Caco-2 (cell line): Measurements from ENCODE around the gene BACH2. TPM values are rescaled to one million over a fixed set of nuclear protein-coding genes. Genes with fewer than 3 reads are reported as not detected.
"Not testable (repeated sequence)": the region's sequence is repeated elsewhere in the genome, so short reads cannot be mapped to it uniquely, and the experiment has no call there.

Source experiments
- BruUV-seq: library from RNA; stranded (reverse); fragments of 400-500 nt; replicated peaks from 2 replicates; lab custom pipeline; 2021; lab: Mats Ljungman, UMichigan
- CTCF ChIA-PET: fragments of 300-600 bp; sonication (Branson Sonifier 250); formaldehyde crosslinking; loops from one replicate; lab custom pipeline; 2022; ENCODE audit warnings: antibody characterized with exemption; lab: Charles Lee
- POLR2A ChIA-PET: fragments of 300-600 bp; sonication (Branson Sonifier 250); formaldehyde crosslinking; loops from one replicate; lab custom pipeline; 2022; ENCODE audit warnings: antibody characterized with exemption; lab: Charles Lee
- DNase-seq, 2 experiments: peaks; one replicate each; pipeline versions ENCODE4 v3.0.0 to v3.0.0-alpha.2; 2020 to 2022
- H3K27me3 ChIP-seq: replicated peaks from 2 replicates; pipeline ENCODE4 v1.6.0; 2011; ENCODE audit warnings: low read length; ENCODE audit not compliant: control insufficient read depth, insufficient read depth
- H3K36me3 ChIP-seq: 2 replicates; pipeline ENCODE4 v1.5.1; 2011; ENCODE audit warnings: low read length; ENCODE audit not compliant: control insufficient read depth, insufficient read depth
- H3K4me1 ChIP-seq: fragments of 250-450 bp; sonication (Bioruptor Pico); 2 replicates; pipeline ENCODE4 v1.5.1; 2020; ENCODE audit warnings: mild to moderate bottlenecking
- H3K4me3 ChIP-seq: 2 replicates; pipeline ENCODE4 v1.5.1; 2011; ENCODE audit warnings: low read depth, mild to moderate bottlenecking, control low read depth, low read length
- H3K9me3 ChIP-seq: fragments of 250-450 bp; sonication (Bioruptor Pico); 2 replicates; pipeline ENCODE4 v1.5.1; 2020; ENCODE audit warnings: mild to moderate bottlenecking, moderate library complexity
- H3K27ac Mint-ChIP-seq: one replicate; pipeline ENCODE4 v1.8.0; 2022; ENCODE audit warnings: mixed read lengths; ENCODE audit not compliant: unreplicated experiment
- H3K27me3 Mint-ChIP-seq: one replicate; pipeline ENCODE4 v1.8.0; 2022; ENCODE audit warnings: mixed read lengths; ENCODE audit not compliant: insufficient read depth, unreplicated experiment
- H3K36me3 Mint-ChIP-seq: one replicate; pipeline ENCODE4 v1.8.0; 2022; ENCODE audit warnings: mild to moderate bottlenecking, mixed read lengths; ENCODE audit not compliant: insufficient read depth, unreplicated experiment
- H3K4me1 Mint-ChIP-seq: one replicate; pipeline ENCODE4 v1.8.0; 2022; ENCODE audit warnings: low read depth, mixed read lengths; ENCODE audit not compliant: unreplicated experiment
- H3K4me3 Mint-ChIP-seq: one replicate; pipeline ENCODE4 v1.8.0; 2022; ENCODE audit warnings: mild to moderate bottlenecking, moderate library complexity, mixed read lengths; ENCODE audit not compliant: unreplicated experiment
- H3K9me3 Mint-ChIP-seq: one replicate; pipeline ENCODE4 v1.8.0; 2022; ENCODE audit warnings: mixed read lengths; ENCODE audit not compliant: unreplicated experiment
- CTCF ChIP-seq, 2 experiments: fragments of 200-600 bp in 1 of 2; IDR thresholded peaks; 1 replicate in 1 of 2; 2 replicates in 1 of 2; pipeline versions ENCODE4 v1.5.1 to v1.8.0; 2011 to 2022; ENCODE audit warnings: antibody characterized with exemption in 1 of 2, control low read depth in 1 of 2, inconsistent platforms in 1 of 2, low read depth in 1 of 2, low read length in 1 of 2, mild to moderate bottlenecking in 1 of 2, moderate library complexity in 1 of 2; ENCODE audit not compliant: insufficient read depth in 1 of 2, severe bottlenecking in 1 of 2, unreplicated experiment in 1 of 2
- intact Hi-C: fragments of 100-400 bp; cut with micrococcal nuclease; formaldehyde crosslinking; loops from one replicate; pipeline ENCODE4 v1.10.0; 2022; ENCODE audit not compliant: unreplicated experiment
- total RNA-seq: library from RNA; stranded (reverse); gene quantifications from 2 replicates; pipeline ENCODE4 v1.2.3, GENCODE V29; 2022

The BACH2 gene
- total RNA-seq, 1 experiment from 2014 or later: 0.43 TPM

GRCh38 chr6:90131125-90131524, 165.5 kb downstream of the BACH2 start:
- TF ChIP-seq CTCF (IDR thresholded peaks at IDR 0.05; ENCODE audit: insufficient read depth in 1 of 2, low read depth in 1 of 2, low read length in 1 of 2, severe bottlenecking in 1 of 2, unreplicated experiment in 1 of 2): no peak
- no peaks in the 10 kb centered on the region for H3K27me3 ChIP-seq
- intact Hi-C loops: no loop called here
- Mint-ChIP-seq H3K27me3 (no peaks in the 10 kb centered on the region), H3K27ac (no peak overlapping the region), H3K4me1 (peaks cover 5% of the 10 kb centered on the region), H3K36me3 (no peaks in the 10 kb centered on the region), H3K9me3 (no peaks in the 10 kb centered on the region), H3K4me3 (no peak overlapping the region)
- ChIA-PET POLR2A (no interaction called here), CTCF (no interaction called here)
- no peaks in the 10 kb centered on the region for H3K36me3 ChIP-seq
- no peak for DNase-seq
- H3K9me3 ChIP-seq: no peaks in the 10 kb centered on the region
- H3K4me3 ChIP-seq: no peak overlapping the region
- no peaks in the 10 kb centered on the region for H3K4me1 ChIP-seq
- no TSS peak for BruUV-seq

- DNase-seq, H3K9me3 Mint-ChIP-seq, H3K4me1 Mint-ChIP-seq, H3K27me3 ChIP-seq, H3K36me3 ChIP-seq, H3K9me3 ChIP-seq, CTCF ChIA-PET, H3K27ac Mint-ChIP-seq, BruUV-seq, POLR2A ChIA-PET, H3K4me3 ChIP-seq, H3K27me3 Mint-ChIP-seq, H3K4me1 ChIP-seq, H3K4me3 Mint-ChIP-seq, intact Hi-C loops, H3K36me3 Mint-ChIP-seq: not testable (repeated sequence)
Observed at GRCh38 chr6:90128687-90129086, 168.0 kb downstream of the BACH2 start.

- Mint-ChIP-seq H3K9me3 (no peaks in the 10 kb centered on the region), H3K4me3 (no peak overlapping the region), H3K27ac (no peak overlapping the region), H3K4me1 (peaks cover under 1% of the 10 kb centered on the region), H3K27me3 (no peaks in the 10 kb centered on the region), H3K36me3 (no peaks in the 10 kb centered on the region)
- H3K9me3 ChIP-seq: no peaks in the 10 kb centered on the region
- BruUV-seq: no TSS peak
- no peaks in the 10 kb centered on the region for H3K27me3 ChIP-seq
- ChIA-PET CTCF (no interaction called here), POLR2A (no interaction called here)
- H3K4me3 ChIP-seq: no peak overlapping the region
- intact Hi-C loops: no loop called here
- no peaks in the 10 kb centered on the region for H3K4me1 ChIP-seq
- no peak for DNase-seq
- no peak for TF ChIP-seq CTCF (IDR thresholded peaks at IDR 0.05; ENCODE audit: insufficient read depth in 1 of 2, low read depth in 1 of 2, low read length in 1 of 2, severe bottlenecking in 1 of 2, unreplicated experiment in 1 of 2)
- no peaks in the 10 kb centered on the region for H3K36me3 ChIP-seq
Observed at GRCh38 chr6:90127595-90127994, 169.0 kb downstream of the BACH2 start.

DNA sequence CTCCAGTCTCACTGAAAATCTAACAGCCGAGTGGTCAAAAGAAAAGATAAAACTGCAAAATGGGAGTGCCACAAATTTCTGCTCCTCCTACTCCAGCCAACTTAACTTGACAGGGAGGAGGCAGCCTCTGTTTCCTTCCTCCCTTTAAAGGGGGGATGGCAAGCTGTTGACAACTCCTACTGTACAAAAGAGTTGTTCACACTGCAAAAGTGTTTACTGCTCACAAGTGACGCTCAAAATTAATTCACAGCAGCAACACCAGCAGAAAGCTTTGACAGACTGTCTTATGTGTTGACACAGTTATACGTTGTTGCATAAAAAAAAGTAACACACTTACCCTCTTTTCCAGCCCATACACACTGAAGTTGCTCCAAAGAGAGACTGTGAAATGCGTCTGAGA, 169.8 kb downstream of the BACH2 start:
- ChIA-PET POLR2A (no interaction called here), CTCF (no interaction called here)
- H3K27me3 ChIP-seq: no peaks in the 10 kb centered on the region
- H3K4me1 Mint-ChIP-seq: no peaks in the 10 kb centered on the region
- BruUV-seq: no TSS peak
- H3K4me1 ChIP-seq: no peaks in the 10 kb centered on the region
- no peaks in the 10 kb centered on the region for H3K9me3 Mint-ChIP-seq
- no peak for DNase-seq
- H3K36me3 Mint-ChIP-seq: no peaks in the 10 kb centered on the region
- H3K27ac Mint-ChIP-seq: no peak overlapping the region
- no peak overlapping the region for H3K4me3 ChIP-seq
- H3K4me3 Mint-ChIP-seq: no peak overlapping the region
- intact Hi-C loops: no loop called here
- no peaks in the 10 kb centered on the region for H3K27me3 Mint-ChIP-seq
- H3K36me3 ChIP-seq: no peaks in the 10 kb centered on the region
- no peaks in the 10 kb centered on the region for H3K9me3 ChIP-seq
- TF ChIP-seq CTCF (IDR thresholded peaks at IDR 0.05; ENCODE audit: insufficient read depth in 1 of 2, low read depth in 1 of 2, low read length in 1 of 2, severe bottlenecking in 1 of 2, unreplicated experiment in 1 of 2): no peak
